ENCODE measurements around the gene KCNN3. TPM values are rescaled to one million over a fixed set of nuclear protein-coding genes. Genes with fewer than 3 reads are reported as not detected.

KCNN3 gene
- total RNA-seq, 5 donors from 2014 or later (not counting 1 experiment from before 2014, with no cell fraction given): 0.03 to 0.23 (median 0.18) TPM

GRCh38 chr1:154712166-154712810, 157.8 kb downstream of the KCNN3 start:
- Histone ChIP-seq H3K36me3 (ENCODE audit: control insufficient read depth in 2 of 2, extremely low read depth in 1 of 2, insufficient read depth in 1 of 2, low read length in 1 of 2) (no peaks in the 10 kb centered on the region), H3K9me3 (no peaks in the 10 kb centered on the region), H3K4me1 (ENCODE audit: control insufficient read depth in 1 of 2, extremely low read depth in 1 of 2, insufficient read depth in 2 of 2, low read length in 2 of 2) (peaks cover 0 to 8% of the 10 kb centered on the region in 2 experiments), H3K27me3 (replicated peaks in 1 of 2; ENCODE audit: control insufficient read depth in 2 of 2, extremely low read depth in 1 of 2, insufficient read depth in 2 of 2, low read length in 1 of 2) (peaks cover 0 to 18% of the 10 kb centered on the region in 2 experiments), H3K4me3 (ENCODE audit: control insufficient read depth in 1 of 2, extremely low read depth in 1 of 2, low read length in 1 of 2) (no peak overlapping the region), H3K27ac (ENCODE audit: low read length) (no peak overlapping the region)
- H3K9me3 Mint-ChIP-seq: no peaks in the 10 kb centered on the region
- DNase-seq (no peak), ATAC-seq (replicated peaks in 1 of 4) (no peak)
- H3K36me3 Mint-ChIP-seq: no peaks in the 10 kb centered on the region
- no peak overlapping the region for H3K4me3 Mint-ChIP-seq
- H3K4me1 Mint-ChIP-seq: peaks cover 9 to 16% (median 9%) of the 10 kb centered on the region in 3 donors
- 81% methylated on average over 8 of the region's 11 CpGs for WGBS (ENCODE audit: insufficient coverage)
- peak overlapping the region in 1 of 2 donors; percentile 31 for H3K27ac Mint-ChIP-seq
- peaks cover 0 to 10% of the 10 kb centered on the region in 2 donors for H3K27me3 Mint-ChIP-seq
- CTCF ChIA-PET: no interaction called here
- POLR2A ChIA-PET: no interaction called here

- Mint-ChIP-seq H3K27ac (no peak overlapping the region), H3K27me3 (peaks cover 0 to 10% of the 10 kb centered on the region in 2 donors), H3K9me3 (no peaks in the 10 kb centered on the region), H3K36me3 (no peaks in the 10 kb centered on the region), H3K4me3 (no peak overlapping the region), H3K4me1 (peaks cover 7 to 9% (median 9%) of the 10 kb centered on the region in 3 donors)
- Histone ChIP-seq H3K4me3 (ENCODE audit: control insufficient read depth in 1 of 2, extremely low read depth in 1 of 2, low read length in 1 of 2) (no peak overlapping the region), H3K27me3 (replicated peaks in 1 of 2; ENCODE audit: control insufficient read depth in 2 of 2, extremely low read depth in 1 of 2, insufficient read depth in 2 of 2, low read length in 1 of 2) (peaks cover 0 to 18% of the 10 kb centered on the region in 2 experiments), H3K4me1 (ENCODE audit: control insufficient read depth in 1 of 2, extremely low read depth in 1 of 2, insufficient read depth in 2 of 2, low read length in 2 of 2) (peaks cover 0 to 8% of the 10 kb centered on the region in 2 experiments), H3K36me3 (ENCODE audit: control insufficient read depth in 2 of 2, extremely low read depth in 1 of 2, insufficient read depth in 1 of 2, low read length in 1 of 2) (no peaks in the 10 kb centered on the region), H3K9me3 (no peaks in the 10 kb centered on the region), H3K27ac (ENCODE audit: low read length) (no peak overlapping the region)
- no CpG with 5 or more reads among the region's 1 CpG for WGBS (ENCODE audit: insufficient coverage)
- POLR2A ChIA-PET: no interaction called here
- DNase-seq: no peak
- ATAC-seq (replicated peaks in 1 of 4): no peak
- CTCF ChIA-PET: no interaction called here
Measured at GRCh38 chr1:154711416-154711815, 158.7 kb downstream of the KCNN3 start.

- ATAC-seq (replicated peaks in 1 of 4) (no peak), DNase-seq (no peak)
- POLR2A ChIA-PET: no interaction called here
- Histone ChIP-seq H3K4me1 (ENCODE audit: control insufficient read depth in 1 of 2, extremely low read depth in 1 of 2, insufficient read depth in 2 of 2, low read length in 2 of 2) (peaks cover 0 to 6% of the 10 kb centered on the region in 2 experiments), H3K27me3 (replicated peaks in 1 of 2; ENCODE audit: control insufficient read depth in 2 of 2, extremely low read depth in 1 of 2, insufficient read depth in 2 of 2, low read length in 1 of 2) (peaks cover 0 to 18% of the 10 kb centered on the region in 2 experiments), H3K9me3 (no peaks in the 10 kb centered on the region), H3K4me3 (ENCODE audit: control insufficient read depth in 1 of 2, extremely low read depth in 1 of 2, low read length in 1 of 2) (no peak overlapping the region), H3K36me3 (ENCODE audit: control insufficient read depth in 2 of 2, extremely low read depth in 1 of 2, insufficient read depth in 1 of 2, low read length in 1 of 2) (no peaks in the 10 kb centered on the region), H3K27ac (ENCODE audit: low read length) (no peak overlapping the region)
- CTCF ChIA-PET: interaction anchor here in 1 of 2 donors (0.5 kb wide), 1 partner anchor 293 kb away, joined by 10 read pairs; no protein-coding TSS in a partner anchor
- H3K27ac Mint-ChIP-seq: no peak overlapping the region
- H3K27me3 Mint-ChIP-seq: peaks cover 0 to 10% of the 10 kb centered on the region in 2 donors
- H3K36me3 Mint-ChIP-seq: no peaks in the 10 kb centered on the region
- no peaks in the 10 kb centered on the region for H3K4me1 Mint-ChIP-seq
- no peaks in the 10 kb centered on the region for H3K9me3 Mint-ChIP-seq
- no peak overlapping the region for H3K4me3 Mint-ChIP-seq
- WGBS (ENCODE audit: insufficient coverage): 59% methylated on average over 3 of the region's 6 CpGs
Measured at GRCh38 chr1:154710106-154710505, 160.0 kb downstream of the KCNN3 start.

- H3K27ac Mint-ChIP-seq: no peak overlapping the region
Measured at GRCh38 chr1:154707901-154708463, 162.1 kb downstream of the KCNN3 start.

GRCh38 chr1:154706851-154707250, 163.2 kb downstream of the KCNN3 start:
- Mint-ChIP-seq H3K36me3 (no peaks in the 10 kb centered on the region), H3K27me3 (peaks cover 3 to 14% of the 10 kb centered on the region in 2 donors), H3K4me3 (no peak overlapping the region), H3K9me3 (no peaks in the 10 kb centered on the region), H3K4me1 (no peaks in the 10 kb centered on the region), H3K27ac (no peak overlapping the region)
- DNase-seq (no peak), ATAC-seq (replicated peaks in 1 of 4) (no peak)
- Histone ChIP-seq H3K4me1 (ENCODE audit: control insufficient read depth in 1 of 2, extremely low read depth in 1 of 2, insufficient read depth in 2 of 2, low read length in 2 of 2) (no peaks in the 10 kb centered on the region), H3K9me3 (no peaks in the 10 kb centered on the region), H3K36me3 (ENCODE audit: control insufficient read depth in 2 of 2, extremely low read depth in 1 of 2, insufficient read depth in 1 of 2, low read length in 1 of 2) (no peaks in the 10 kb centered on the region), H3K27ac (ENCODE audit: low read length) (no peak overlapping the region), H3K27me3 (replicated peaks in 1 of 2; ENCODE audit: control insufficient read depth in 2 of 2, extremely low read depth in 1 of 2, insufficient read depth in 2 of 2, low read length in 1 of 2) (peaks cover 0 to 13% of the 10 kb centered on the region in 2 experiments), H3K4me3 (ENCODE audit: control insufficient read depth in 1 of 2, extremely low read depth in 1 of 2, low read length in 1 of 2) (no peak overlapping the region)
- ChIA-PET CTCF (interaction anchor here (0.5 to 0.6 kb wide), 3 partner anchors 9 to 819 kb away, joined by 4 read pairs; no protein-coding TSS in a partner anchor), POLR2A (no interaction called here)
- WGBS (ENCODE audit: insufficient coverage): 100% methylated on average over 1 of the region's 1 CpG

More at GRCh38 chr1:154707901-154708463, 162.1 kb downstream of the KCNN3 start:
- DNase-seq (no peak), ATAC-seq (replicated peaks in 1 of 4) (no peak)
- Histone ChIP-seq H3K4me1 (ENCODE audit: control insufficient read depth in 1 of 2, extremely low read depth in 1 of 2, insufficient read depth in 2 of 2, low read length in 2 of 2) (no peaks in the 10 kb centered on the region), H3K27ac (ENCODE audit: low read length) (no peak overlapping the region), H3K36me3 (ENCODE audit: control insufficient read depth in 2 of 2, extremely low read depth in 1 of 2, insufficient read depth in 1 of 2, low read length in 1 of 2) (no peaks in the 10 kb centered on the region), H3K27me3 (replicated peaks in 1 of 2; ENCODE audit: control insufficient read depth in 2 of 2, extremely low read depth in 1 of 2, insufficient read depth in 2 of 2, low read length in 1 of 2) (peaks cover 0 to 15% of the 10 kb centered on the region in 2 experiments), H3K4me3 (ENCODE audit: control insufficient read depth in 1 of 2, extremely low read depth in 1 of 2, low read length in 1 of 2) (no peak overlapping the region), H3K9me3 (no peaks in the 10 kb centered on the region)
- ChIA-PET CTCF (no interaction called here), POLR2A (no interaction called here)
- 89% methylated on average over 14 of the region's 17 CpGs for WGBS (ENCODE audit: insufficient coverage)
- Mint-ChIP-seq H3K36me3 (no peaks in the 10 kb centered on the region), H3K4me3 (no peak overlapping the region), H3K4me1 (no peaks in the 10 kb centered on the region), H3K27me3 (peaks cover 3 to 14% of the 10 kb centered on the region in 2 donors), H3K9me3 (no peaks in the 10 kb centered on the region)

- no peaks in the 10 kb centered on the region for H3K9me3 ChIP-seq
- no peaks in the 10 kb centered on the region for H3K36me3 Mint-ChIP-seq
- H3K27ac ChIP-seq (ENCODE audit: low read length): no peak overlapping the region
- H3K27me3 Mint-ChIP-seq: peaks cover 3 to 14% of the 10 kb centered on the region in 2 donors
- POLR2A ChIA-PET: no interaction called here
- no peaks in the 10 kb centered on the region for H3K9me3 Mint-ChIP-seq
- no peaks in the 10 kb centered on the region for H3K4me1 Mint-ChIP-seq
- CTCF ChIA-PET: no interaction called here
- no peaks in the 10 kb centered on the region for H3K4me1 ChIP-seq (ENCODE audit: control insufficient read depth in 1 of 2, extremely low read depth in 1 of 2, insufficient read depth in 2 of 2, low read length in 2 of 2)
- no CpG with 5 or more reads among the region's 2 CpGs for WGBS (ENCODE audit: insufficient coverage)
- no peak overlapping the region for H3K4me3 ChIP-seq (ENCODE audit: control insufficient read depth in 1 of 2, extremely low read depth in 1 of 2, low read length in 1 of 2)
- H3K36me3 ChIP-seq (ENCODE audit: control insufficient read depth in 2 of 2, extremely low read depth in 1 of 2, insufficient read depth in 1 of 2, low read length in 1 of 2): no peaks in the 10 kb centered on the region
- ATAC-seq (replicated peaks in 1 of 4) (no peak), DNase-seq (no peak)
- H3K27ac Mint-ChIP-seq: no peak overlapping the region
- H3K4me3 Mint-ChIP-seq: no peak overlapping the region
- H3K27me3 ChIP-seq (replicated peaks in 1 of 2; ENCODE audit: control insufficient read depth in 2 of 2, extremely low read depth in 1 of 2, insufficient read depth in 2 of 2, low read length in 1 of 2): peaks cover 0 to 16% of the 10 kb centered on the region in 2 experiments
Measured at GRCh38 chr1:154705544-154705943, 164.5 kb downstream of the KCNN3 start.
